ENCODE results near the gene ASPSCR1. TPM values are rescaled to one million over a fixed set of nuclear protein-coding genes. Genes with fewer than 3 reads are reported as not detected.

Gene ASPSCR1
- total and polyA plus RNA-seq, 9 of the 15 experiments (the other 6 are each of a cell fraction or from before 2014, with no cell fraction given) = 0.90 to 36.9 (median 11.6) TPM

GRCh38 chr17:81961087-81961511 is 16.3 kb upstream of the ASPSCR1 start, which contains the start of gene NOTUM (continued):
- TF ChIP-seq, protein P1, sequence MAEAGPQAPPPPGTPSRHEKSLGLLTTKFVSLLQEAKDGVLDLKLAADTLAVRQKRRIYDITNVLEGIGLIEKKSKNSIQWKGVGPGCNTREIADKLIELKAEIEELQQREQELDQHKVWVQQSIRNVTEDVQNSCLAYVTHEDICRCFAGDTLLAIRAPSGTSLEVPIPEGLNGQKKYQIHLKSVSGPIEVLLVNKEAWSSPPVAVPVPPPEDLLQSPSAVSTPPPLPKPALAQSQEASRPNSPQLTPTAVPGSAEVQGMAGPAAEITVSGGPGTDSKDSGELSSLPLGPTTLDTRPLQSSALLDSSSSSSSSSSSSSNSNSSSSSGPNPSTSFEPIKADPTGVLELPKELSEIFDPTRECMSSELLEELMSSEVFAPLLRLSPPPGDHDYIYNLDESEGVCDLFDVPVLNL (CRISPR knock-in tag; IDR thresholded peaks at IDR 0.05; ENCODE audit: low read depth) = no peak
- TF ChIP-seq GATAD2B (IDR thresholded peaks at IDR 0.05; ENCODE audit: borderline replicate concordance) (0 out of 2 replicates have a peak, but pooled peaks have one; percentile 50), ZNF740 (CRISPR knock-in tag; IDR thresholded peaks at IDR 0.05) (peak; percentile 89), ZNF740 (tag; IDR thresholded peaks at IDR 0.05) (peak in 1 of 2 experiments; percentile 98; a peak in 2 of 4 replicates), HMGN3 (IDR thresholded peaks at IDR 0.05; ENCODE audit: borderline replicate concordance, extremely low read depth, insufficient read length, low read depth, low read length) (peak; percentile 48), TSC22D4 (tag; IDR thresholded peaks at IDR 0.05) (no peak), PML (IDR thresholded peaks at IDR 0.05; ENCODE audit: low read length) (no peak), ESRRA (IDR thresholded peaks at IDR 0.05; ENCODE audit: borderline replicate concordance, low read depth) (peak; percentile 46; the same call in 1 of the 2 replicates), ZBTB7A (IDR thresholded peaks at IDR 0.05; ENCODE audit: borderline replicate concordance, control insufficient read depth, low read depth, low read length) (0 out of 2 replicates have a peak, but pooled peaks have one; percentile 71), SIN3B (IDR thresholded peaks at IDR 0.05; ENCODE audit: low read depth) (peak; percentile 46; the same call in 1 of the 2 replicates), SIN3A (IDR thresholded peaks at IDR 0.05; ENCODE audit: borderline replicate concordance in 2 of 2, control insufficient read depth in 1 of 2, low read depth in 2 of 2, low read length in 2 of 2) (0 out of 4 replicates have a peak, but pooled peaks of 1 of the 2 experiments have one; percentile 26), MYC (IDR thresholded peaks at IDR 0.05; ENCODE audit: low read depth, low read length) (0 out of 2 replicates have a peak, but pooled peaks have one; percentile 10), MYC (CRISPR knock-in tag; IDR thresholded peaks at IDR 0.05; ENCODE audit: borderline replicate concordance, low read depth) (no peak), BRF1 (IDR thresholded peaks at IDR 0.05; ENCODE audit: borderline replicate concordance, extremely low read depth, insufficient read length) (no peak), ZBTB12 (CRISPR knock-in tag; IDR thresholded peaks at IDR 0.05) (no peak), MTA3 (IDR thresholded peaks at IDR 0.05; ENCODE audit: borderline replicate concordance) (no peak), SMAD4 (CRISPR knock-in tag; conservative IDR thresholded peaks at IDR 0.05) (peak; percentile 57; the same call in 1 of the 2 replicates), NCOR1 (IDR thresholded peaks at IDR 0.05) (no peak)
- TF ChIP-seq, protein P2, sequence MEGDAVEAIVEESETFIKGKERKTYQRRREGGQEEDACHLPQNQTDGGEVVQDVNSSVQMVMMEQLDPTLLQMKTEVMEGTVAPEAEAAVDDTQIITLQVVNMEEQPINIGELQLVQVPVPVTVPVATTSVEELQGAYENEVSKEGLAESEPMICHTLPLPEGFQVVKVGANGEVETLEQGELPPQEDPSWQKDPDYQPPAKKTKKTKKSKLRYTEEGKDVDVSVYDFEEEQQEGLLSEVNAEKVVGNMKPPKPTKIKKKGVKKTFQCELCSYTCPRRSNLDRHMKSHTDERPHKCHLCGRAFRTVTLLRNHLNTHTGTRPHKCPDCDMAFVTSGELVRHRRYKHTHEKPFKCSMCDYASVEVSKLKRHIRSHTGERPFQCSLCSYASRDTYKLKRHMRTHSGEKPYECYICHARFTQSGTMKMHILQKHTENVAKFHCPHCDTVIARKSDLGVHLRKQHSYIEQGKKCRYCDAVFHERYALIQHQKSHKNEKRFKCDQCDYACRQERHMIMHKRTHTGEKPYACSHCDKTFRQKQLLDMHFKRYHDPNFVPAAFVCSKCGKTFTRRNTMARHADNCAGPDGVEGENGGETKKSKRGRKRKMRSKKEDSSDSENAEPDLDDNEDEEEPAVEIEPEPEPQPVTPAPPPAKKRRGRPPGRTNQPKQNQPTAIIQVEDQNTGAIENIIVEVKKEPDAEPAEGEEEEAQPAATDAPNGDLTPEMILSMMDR (IDR thresholded peaks at IDR 0.05 in 2 of 3, conservative IDR thresholded peaks at IDR 0.05 in 1 of 3; ENCODE audit: insufficient read depth in 2 of 3, low read depth in 1 of 3, low read length in 3 of 3) = peak in 2 of 3 experiments; percentile 46 to 64; a peak in 4 of 6 replicates
- TF ChIP-seq, protein P3, sequence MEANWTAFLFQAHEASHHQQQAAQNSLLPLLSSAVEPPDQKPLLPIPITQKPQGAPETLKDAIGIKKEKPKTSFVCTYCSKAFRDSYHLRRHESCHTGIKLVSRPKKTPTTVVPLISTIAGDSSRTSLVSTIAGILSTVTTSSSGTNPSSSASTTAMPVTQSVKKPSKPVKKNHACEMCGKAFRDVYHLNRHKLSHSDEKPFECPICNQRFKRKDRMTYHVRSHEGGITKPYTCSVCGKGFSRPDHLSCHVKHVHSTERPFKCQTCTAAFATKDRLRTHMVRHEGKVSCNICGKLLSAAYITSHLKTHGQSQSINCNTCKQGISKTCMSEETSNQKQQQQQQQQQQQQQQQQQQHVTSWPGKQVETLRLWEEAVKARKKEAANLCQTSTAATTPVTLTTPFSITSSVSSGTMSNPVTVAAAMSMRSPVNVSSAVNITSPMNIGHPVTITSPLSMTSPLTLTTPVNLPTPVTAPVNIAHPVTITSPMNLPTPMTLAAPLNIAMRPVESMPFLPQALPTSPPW (CRISPR knock-in tag; IDR thresholded peaks at IDR 0.05) = peak; percentile 91

Data from K562 (cell line).